Body of pancreas (tissue), 4 donors: ENCODE results near the gene EOLA2. TPM values are rescaled to one million over a fixed set of nuclear protein-coding genes. Genes with fewer than 3 reads are reported as not detected.
A peak's percentile ranks its signal among the peaks of the same experiment; 100 is the strongest.
"Not testable (repeated sequence)": the region's sequence is repeated elsewhere in the genome, so short reads cannot be mapped to it uniquely, and the experiment has no call there.

ENCODE experiments used
- ATAC-seq: fragments of 150-250 bp; one replicate; pipeline ENCODE4 v1.9.1; 2016
- DNase-seq, 4 donors: peaks; one replicate each; pipeline ENCODE4 v3.0.0-alpha.2; 2019
- H3K27ac ChIP-seq, 4 donors: fragments of 200-600 bp; sonication (generic); 1 replicate in 3 of 4; 2 replicates in 1 of 4; pipeline versions ENCODE4 v1.5.1 to v1.6.1; 2016 to 2019; ENCODE audit warnings: mild to moderate bottlenecking in 1 of 4, mixed read lengths in 1 of 4, moderate library complexity in 1 of 4
- H3K27me3 ChIP-seq, 2 donors: fragments of 200-600 bp; sonication (generic); one replicate each; pipeline ENCODE4 v1.6.0; 2016; ENCODE audit warnings: mild to moderate bottlenecking in 1 of 2
- H3K36me3 ChIP-seq, 2 donors: fragments of 200-600 bp; sonication (generic); replicated peaks in 1 of 2; 2 replicates each; pipeline ENCODE4 v1.5.1; 2016; ENCODE audit warnings: low read depth in 2 of 2; ENCODE audit not compliant: insufficient read depth in 1 of 2
- H3K4me1 ChIP-seq: fragments of 200-600 bp; sonication (generic); one replicate; pipeline ENCODE4 v1.6.0; 2016
- H3K4me3 ChIP-seq, 2 donors: fragments of 200-600 bp; sonication (generic); 1 replicate in 1 of 2; 2 replicates in 1 of 2; pipeline ENCODE4 v1.5.1; 2016 to 2019
- H3K9me3 ChIP-seq, 3 donors: fragments of 200-600 bp; sonication (generic); 1 replicate in 2 of 3; 2 replicates in 1 of 3; pipeline ENCODE4 v1.5.1; 2016
- POLR2A ChIP-seq, 3 donors: fragments of 450-650 bp; IDR thresholded peaks; one replicate each; pipeline ENCODE4 v1.6.1; 2016; ENCODE audit warnings: antibody characterized with exemption in 3 of 3, mild to moderate bottlenecking in 2 of 3
- WGBS, 2 donors: methylation state at CpG; one replicate each; pipeline ENCODE4 v1.1.5; 2017; 5-methylcytosine and 5-hydroxymethylcytosine counted together
- intact Hi-C: fragments of 100-400 bp; cut with DNase I; formaldehyde crosslinking; loops from one replicate; pipeline ENCODE4 v1.15.1; 2023
- total RNA-seq, 2 donors: library from RNA; depleted of rRNA; stranded (reverse); fragments of >200 nt; gene quantifications; one replicate each; pipeline ENCODE4 v1.1.0, GENCODE V29; 2016
- TF ChIP-seq, protein P1 (sequence below), 7 experiments: fragments of 450-650 bp in 4 of 7; fragments of 200-600 bp in 3 of 7; sonication (generic) in 3 of 7; IDR thresholded peaks; one replicate each; pipeline ENCODE4 v1.5.1; 2016 to 2019; ENCODE audit warnings: antibody characterized with exemption in 7 of 7

The EOLA2 gene
- total RNA-seq, 2 donors from 2014 or later, result 13.2 to 15.0 TPM

DNA sequence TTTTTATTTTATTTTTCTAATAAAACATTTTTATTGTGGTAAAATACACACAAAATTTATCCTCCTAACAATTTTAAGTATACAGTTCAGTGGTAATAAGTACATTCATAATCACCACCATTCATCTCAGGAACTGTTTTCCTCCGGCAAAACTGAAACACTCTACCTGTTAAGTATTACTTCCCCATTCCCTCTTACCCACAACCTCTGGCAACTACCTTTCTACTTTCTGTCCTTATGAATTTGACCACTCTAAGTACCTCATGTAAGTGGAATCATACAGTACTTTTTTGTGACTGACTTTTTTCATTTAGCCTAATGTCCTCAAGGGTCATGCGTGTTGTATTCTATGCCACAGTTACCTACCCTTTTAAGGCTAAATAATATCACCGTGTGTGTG, 30.0 kb downstream of the EOLA2 start:
- ATAC-seq, result no peak
- H3K9me3 ChIP-seq, result no peaks in the 10 kb centered on the region
- TF ChIP-seq, protein P1, sequence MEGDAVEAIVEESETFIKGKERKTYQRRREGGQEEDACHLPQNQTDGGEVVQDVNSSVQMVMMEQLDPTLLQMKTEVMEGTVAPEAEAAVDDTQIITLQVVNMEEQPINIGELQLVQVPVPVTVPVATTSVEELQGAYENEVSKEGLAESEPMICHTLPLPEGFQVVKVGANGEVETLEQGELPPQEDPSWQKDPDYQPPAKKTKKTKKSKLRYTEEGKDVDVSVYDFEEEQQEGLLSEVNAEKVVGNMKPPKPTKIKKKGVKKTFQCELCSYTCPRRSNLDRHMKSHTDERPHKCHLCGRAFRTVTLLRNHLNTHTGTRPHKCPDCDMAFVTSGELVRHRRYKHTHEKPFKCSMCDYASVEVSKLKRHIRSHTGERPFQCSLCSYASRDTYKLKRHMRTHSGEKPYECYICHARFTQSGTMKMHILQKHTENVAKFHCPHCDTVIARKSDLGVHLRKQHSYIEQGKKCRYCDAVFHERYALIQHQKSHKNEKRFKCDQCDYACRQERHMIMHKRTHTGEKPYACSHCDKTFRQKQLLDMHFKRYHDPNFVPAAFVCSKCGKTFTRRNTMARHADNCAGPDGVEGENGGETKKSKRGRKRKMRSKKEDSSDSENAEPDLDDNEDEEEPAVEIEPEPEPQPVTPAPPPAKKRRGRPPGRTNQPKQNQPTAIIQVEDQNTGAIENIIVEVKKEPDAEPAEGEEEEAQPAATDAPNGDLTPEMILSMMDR (IDR thresholded peaks at IDR 0.05), result no peak
- intact Hi-C loops, result no loop called here
- 94 to 96% methylated on average over 3 of the region's 3 CpGs for WGBS, 2 donors
- H3K4me1 ChIP-seq, result no peaks in the 10 kb centered on the region
- no peak overlapping the region for H3K27ac ChIP-seq
- no peak for DNase-seq
- H3K36me3 ChIP-seq, result no peaks in the 10 kb centered on the region
- no peak overlapping the region for H3K4me3 ChIP-seq
- no peaks in the 10 kb centered on the region for H3K27me3 ChIP-seq

DNA sequence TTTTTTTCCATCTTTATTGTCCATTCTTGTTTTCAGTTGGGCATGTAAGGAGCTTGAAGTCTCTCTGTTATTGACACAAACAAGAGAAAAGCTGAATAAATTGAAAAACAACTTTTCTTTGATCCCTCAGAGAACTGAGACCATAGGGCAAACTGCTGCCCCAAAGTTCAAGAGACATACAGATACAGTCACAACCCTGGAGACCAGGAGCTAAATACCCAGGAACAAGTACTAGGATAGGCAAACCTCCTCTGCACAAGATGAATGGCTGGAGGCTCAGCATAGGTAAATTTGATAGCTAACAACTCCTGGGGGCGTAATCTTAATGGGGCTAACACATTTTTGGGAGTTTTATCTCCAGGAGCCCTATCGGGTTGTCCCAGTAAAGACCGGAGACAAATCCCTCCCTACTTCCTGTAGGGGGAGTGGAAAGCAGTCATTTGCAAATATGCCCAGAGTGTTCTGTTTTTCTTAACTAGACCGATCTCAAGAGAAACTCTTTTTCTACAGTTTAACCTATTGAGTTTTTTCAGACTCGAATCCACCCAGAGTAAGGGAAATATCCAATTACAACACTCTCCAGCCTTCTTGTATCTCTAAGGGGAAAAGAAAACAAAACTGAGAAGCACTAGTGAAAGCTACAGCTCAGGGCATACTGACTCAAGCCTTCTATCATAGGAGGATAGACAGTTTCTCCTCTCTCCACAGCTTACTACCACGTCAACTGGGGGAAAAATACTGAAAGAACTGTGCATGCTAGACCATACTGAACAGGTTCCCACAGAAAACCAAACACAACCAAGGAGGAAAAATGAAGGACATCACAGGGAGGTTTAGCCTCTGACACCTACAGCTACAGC, 34.2 kb downstream of the EOLA2 start:
- Histone ChIP-seq H3K27ac (no peak overlapping the region), H3K27me3 (no peaks in the 10 kb centered on the region), H3K9me3 (no peaks in the 10 kb centered on the region), H3K4me1 (no peaks in the 10 kb centered on the region), H3K4me3 (no peak overlapping the region), H3K36me3 (no peaks in the 10 kb centered on the region)
- ATAC-seq (no peak), DNase-seq (no peak)
- 5 to 9% methylated on average over 5 to 6 of the region's 6 CpGs for WGBS, 2 donors
- TF ChIP-seq, protein P1 (IDR thresholded peaks at IDR 0.05), result peak in 3 of 7 experiments; percentile 8 to 17 (median 12)
- TF ChIP-seq POLR2A (IDR thresholded peaks at IDR 0.05), result no peak
- intact Hi-C loops, result no loop called here

DNA sequence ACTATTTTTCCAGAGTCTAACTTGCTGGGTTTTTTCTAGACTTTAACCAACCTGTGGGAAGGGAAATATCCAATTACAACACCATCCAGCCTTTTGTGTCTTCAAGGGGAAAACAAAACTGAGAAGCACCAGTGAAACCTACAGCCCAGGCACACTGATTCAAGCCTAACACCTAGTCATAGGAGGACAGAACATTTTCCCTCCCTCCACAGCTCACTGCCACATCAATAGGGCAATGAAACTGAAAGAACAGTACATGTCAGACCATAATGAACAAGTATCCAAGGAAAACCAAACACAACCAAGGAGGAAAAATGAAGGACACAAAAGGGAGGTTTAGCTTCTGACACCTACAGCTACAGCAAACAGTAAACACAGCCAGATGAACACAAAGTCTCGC, 39.7 kb downstream of the EOLA2 start:
- Histone ChIP-seq H3K36me3 (no peaks in the 10 kb centered on the region), H3K27me3 (no peaks in the 10 kb centered on the region), H3K4me1 (no peaks in the 10 kb centered on the region), H3K27ac (no peak overlapping the region), H3K4me3 (no peak overlapping the region), H3K9me3 (no peaks in the 10 kb centered on the region)
- TF ChIP-seq, protein P1 (IDR thresholded peaks at IDR 0.05), result no peak
- no peak for TF ChIP-seq POLR2A (IDR thresholded peaks at IDR 0.05)
- intact Hi-C loops, result no loop called here
- 71 to 88% methylated on average over 1 of the region's 1 CpG for WGBS, 2 donors
- ATAC-seq (no peak), DNase-seq (no peak)

DNA sequence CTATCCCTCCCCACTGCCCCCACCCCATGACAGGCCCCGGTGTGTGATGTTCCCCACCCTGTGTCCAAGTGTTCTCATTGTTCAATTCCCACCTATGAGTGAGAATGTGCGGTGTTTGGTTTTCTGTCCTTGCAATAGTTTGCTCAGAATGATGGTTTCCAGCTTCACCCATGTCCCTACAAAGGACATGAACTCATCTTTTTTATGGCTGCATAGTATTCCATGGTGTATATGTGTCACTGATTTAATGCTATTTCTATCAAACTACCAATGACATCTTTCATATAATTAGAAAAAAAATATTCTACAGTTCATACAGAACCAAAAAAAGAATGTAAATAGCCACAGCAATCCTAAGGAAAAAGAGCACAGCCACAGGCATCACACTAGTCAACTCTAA, 47.5 kb downstream of the EOLA2 start:
- H3K9me3 ChIP-seq, intact Hi-C loops, H3K27me3 ChIP-seq, H3K4me1 ChIP-seq, H3K36me3 ChIP-seq, H3K27ac ChIP-seq, H3K4me3 ChIP-seq, ATAC-seq, DNase-seq: not testable (repeated sequence)
- WGBS, 2 donors, result 90 to 91% methylated on average over 1 to 2 of the region's 2 CpGs

Other genes starting within 250 kb of the EOLA2 start
- not detected for gene MAGEA11, start 226.4 kb downstream of the EOLA2 start, total RNA-seq
- 1 to 10 TPM in 1 of 2 donors, under 1 TPM in 1; 0.26 to 4.3 TPM for gene HSFX1, start 164.4 kb downstream of the EOLA2 start, total RNA-seq
- not detected for gene MAGEA9, start 156.6 kb downstream of the EOLA2 start, total RNA-seq
- not detected for gene MAGEA8, start 57.3 kb downstream of the EOLA2 start, total RNA-seq
- not detected for gene HSFX4, start 8.9 kb downstream of the EOLA2 start, total RNA-seq